BLaER1 treated with 17β-estradiol and CSF1 and Interleukin-3, amounts not matched to agents 10 nM and 100 nM (cell line): ENCODE measurements around the gene ANKRD33.

ENCODE experiments used
- H3K27ac ChIP-seq, 11 experiments: shearing (Covaris generic); formaldehyde crosslinking; 2 replicates each; pipeline ENCODE4 v1.8.1; 2022
- H3K27me3 ChIP-seq, 11 experiments: shearing (Covaris generic); formaldehyde crosslinking; 2 replicates each; pipeline ENCODE4 v1.8.1; 2022
- H3K36me3 ChIP-seq, 11 experiments: shearing (Covaris generic); formaldehyde crosslinking; 2 replicates each; pipeline ENCODE4 v1.8.1; 2022
- H3K4me1 ChIP-seq, 10 experiments: shearing (Covaris generic); formaldehyde crosslinking; 2 replicates each; pipeline ENCODE4 v1.8.1; 2022
- H3K4me2 ChIP-seq, 11 experiments: shearing (Covaris generic); formaldehyde crosslinking; 2 replicates each; pipeline ENCODE4 v1.8.1; 2022
- H3K4me3 ChIP-seq, 10 experiments: shearing (Covaris generic); formaldehyde crosslinking; 2 replicates each; pipeline ENCODE4 v1.8.1; 2022
- H3K9ac ChIP-seq, 11 experiments: shearing (Covaris generic); formaldehyde crosslinking; 2 replicates each; pipeline ENCODE4 v1.8.1; 2022
- H3K9me3 ChIP-seq, 11 experiments: shearing (Covaris generic); formaldehyde crosslinking; replicated peaks in 1 of 11; 2 replicates each; pipeline ENCODE4 v1.8.1; 2022
- H4K20me1 ChIP-seq, 11 experiments: shearing (Covaris generic); formaldehyde crosslinking; 2 replicates each; pipeline ENCODE4 v1.8.1; 2022
- Cebpa-rat ChIP-seq, 11 experiments: shearing (Covaris generic); IDR thresholded peaks; 2 replicates each; pipeline ENCODE4 v1.8.1; 2022

The ANKRD33 gene

GRCh38 chr12:51846911-51847642, 40.8 kb upstream of the ANKRD33 start:
- Histone ChIP-seq H3K4me3 (peak overlapping the region; percentile 51 to 75 (median 60)), H3K9ac (peak overlapping the region; percentile 58 to 75 (median 67); a peak in 20 of 22 replicates), H4K20me1 (no peaks in the 10 kb centered on the region; a peak in 1 of 22 replicates), H3K27ac (peak overlapping the region in 7 of 11 experiments; percentile 23 to 57 (median 47); a peak in 9 of 22 replicates), H3K4me2 (peak overlapping the region; percentile 92 to 100 (median 99)), H3K36me3 (no peaks in the 10 kb centered on the region), H3K27me3 (peaks cover 23 to 38% (median 32%) of the 10 kb centered on the region in 11 experiments), H3K4me1 (peaks cover 39 to 71% (median 51%) of the 10 kb centered on the region in 10 experiments), H3K9me3 (no peaks in the 10 kb centered on the region)
- TF ChIP-seq Cebpa-rat (IDR thresholded peaks at IDR 0.05): no peak

DNA sequence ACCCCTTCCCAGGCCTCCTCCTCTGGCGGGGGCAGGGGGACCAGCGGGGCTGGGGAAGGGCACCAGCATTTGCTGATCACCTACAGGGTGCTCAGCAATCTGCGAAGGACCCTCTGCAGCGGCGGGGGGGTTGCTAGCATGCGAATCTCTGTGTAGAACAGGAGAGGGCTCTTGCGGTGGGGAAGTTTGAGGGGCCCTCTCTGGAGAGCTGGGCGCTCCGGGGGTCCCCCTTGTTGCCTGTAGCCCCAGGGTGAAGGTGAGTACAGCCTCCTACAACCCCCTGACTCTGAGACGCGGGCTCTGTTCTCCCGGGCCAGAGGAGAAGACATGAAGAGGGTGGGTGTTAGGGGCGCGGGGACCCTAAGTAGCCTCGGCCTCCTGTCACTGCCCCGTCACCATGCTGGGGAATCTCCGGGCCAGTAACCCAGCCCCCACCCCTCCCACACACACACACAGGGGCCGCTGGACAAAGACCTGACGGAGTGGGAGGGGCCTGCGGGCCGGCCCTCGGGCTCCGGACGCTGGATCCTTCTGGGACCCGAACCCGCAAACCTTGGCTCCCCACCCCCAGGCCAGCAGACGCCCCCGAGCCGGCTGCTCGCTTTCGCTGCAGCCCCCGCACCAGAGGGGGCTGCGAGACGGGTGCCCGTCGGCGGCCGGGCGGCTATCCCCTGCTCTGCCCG, 40.1 kb upstream of the ANKRD33 start:
- Histone ChIP-seq H4K20me1 (no peaks in the 10 kb centered on the region; a peak in 1 of 22 replicates), H3K9ac (peak overlapping the region in 3 of 11 experiments; percentile 29 to 38 (median 36); a peak in 5 of 22 replicates), H3K4me1 (peaks cover 40 to 78% (median 58%) of the 10 kb centered on the region in 10 experiments), H3K9me3 (no peaks in the 10 kb centered on the region), H3K4me3 (peak overlapping the region in 7 of 10 experiments; percentile 24 to 75 (median 58); a peak in 10 of 20 replicates), H3K36me3 (no peaks in the 10 kb centered on the region), H3K27me3 (peaks cover 23 to 38% (median 32%) of the 10 kb centered on the region in 11 experiments), H3K27ac (no peak overlapping the region), H3K4me2 (peak overlapping the region; percentile 32 to 100 (median 98); a peak in 21 of 22 replicates)
- TF ChIP-seq Cebpa-rat (IDR thresholded peaks at IDR 0.05): no peak

DNA sequence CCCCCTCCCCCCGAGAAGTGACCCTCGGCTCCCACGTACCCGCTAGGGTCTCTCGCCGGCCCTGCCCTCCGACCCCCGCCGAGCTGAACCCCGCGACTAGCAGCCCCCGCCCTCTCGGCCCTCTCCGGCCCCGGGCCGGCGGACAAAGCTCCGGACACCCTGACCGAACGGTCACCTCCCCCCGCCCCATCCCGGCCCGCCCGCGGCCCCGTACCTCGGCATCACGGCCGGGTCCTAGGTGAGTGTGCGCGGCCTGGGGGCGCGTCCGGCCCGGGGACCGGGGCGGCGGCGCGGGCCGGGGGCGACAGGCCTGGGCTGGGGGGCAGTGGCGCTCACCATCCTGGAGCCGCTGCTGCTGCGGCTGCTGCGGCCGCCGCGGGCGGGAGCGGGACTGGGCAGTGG, 39.6 kb upstream of the ANKRD33 start, which contains the start of gene FIGNL2:
Gene FIGNL2, minus strand, starts transcription at position 393 of the 402 bp plus-strand sequence. CDS start 26,305 bp downstream, outside the sequence.
- H3K4me1 ChIP-seq: peaks cover 40 to 84% (median 63%) of the 10 kb centered on the region in 10 experiments
- no peaks in the 10 kb centered on the region; a peak in 1 of 22 replicates for H4K20me1 ChIP-seq
- no peak within 1 kb of the TSS for H3K27ac ChIP-seq
- peak within 1 kb of the TSS in 3 of 11 experiments; percentile 29 to 38 (median 36); a peak in 5 of 22 replicates for H3K9ac ChIP-seq
- H3K9me3 ChIP-seq: no peaks in the 10 kb centered on the region
- H3K4me3 ChIP-seq: peak within 1 kb of the TSS in 7 of 10 experiments; percentile 24 to 75 (median 58); a peak in 10 of 20 replicates
- H3K27me3 ChIP-seq: peaks cover 23 to 38% (median 32%) of the 10 kb centered on the region in 11 experiments
- TF ChIP-seq Cebpa-rat (IDR thresholded peaks at IDR 0.05): no peak
- peak within 1 kb of the TSS; percentile 32 to 100 (median 98) for H3K4me2 ChIP-seq
- no peaks in the 10 kb centered on the region for H3K36me3 ChIP-seq

DNA sequence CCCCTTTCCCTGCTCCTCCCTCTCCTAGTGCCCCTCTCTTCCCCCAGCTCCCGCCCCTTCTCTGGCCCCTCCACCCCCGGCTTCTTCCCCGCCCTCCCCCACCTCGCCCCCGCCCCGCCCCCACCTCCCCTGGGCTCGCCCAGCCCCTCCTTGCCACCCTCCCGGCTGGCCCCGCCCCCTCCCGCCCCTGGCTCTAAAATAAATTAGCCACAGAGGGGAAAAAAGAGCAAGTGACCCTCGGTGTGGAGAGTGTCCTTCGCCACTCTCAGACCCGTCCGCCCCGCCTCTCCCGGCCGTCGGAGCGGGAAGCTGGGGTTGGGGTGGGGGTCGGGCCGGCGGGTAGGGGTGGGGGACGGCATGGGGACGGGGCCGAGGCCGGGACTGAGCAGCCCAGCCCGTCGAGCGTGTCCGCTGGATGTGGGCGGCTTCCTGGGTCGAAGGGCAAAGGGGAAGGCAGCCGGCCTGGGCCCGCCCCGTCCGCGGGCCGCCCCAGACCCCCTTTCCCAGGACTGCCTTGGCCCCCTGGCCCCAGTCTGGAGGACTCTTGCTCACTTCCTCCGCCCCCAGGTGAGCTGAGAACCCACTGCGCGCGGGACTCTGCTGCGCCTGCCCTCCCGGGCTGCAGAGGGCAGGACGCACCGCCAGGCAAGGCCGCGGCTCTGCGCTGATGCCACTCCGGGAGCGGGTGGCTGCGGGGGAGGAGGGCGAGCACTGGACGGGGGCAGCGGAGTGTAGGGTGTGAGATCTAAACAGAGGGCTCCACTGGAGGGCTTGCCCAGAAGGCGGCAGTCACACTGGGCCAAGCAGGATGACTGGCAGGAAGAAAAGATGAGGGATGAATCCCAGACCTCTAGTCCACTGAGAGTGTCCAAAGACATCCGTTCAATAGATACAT, 38.8 kb upstream of the ANKRD33 start:
- no peaks in the 10 kb centered on the region for H3K9me3 ChIP-seq
- peaks cover 40 to 84% (median 64%) of the 10 kb centered on the region in 10 experiments for H3K4me1 ChIP-seq
- TF ChIP-seq Cebpa-rat (IDR thresholded peaks at IDR 0.05): no peak
- H3K4me2 ChIP-seq: peak overlapping the region in 7 of 11 experiments; percentile 6 to 96 (median 86); a peak in 10 of 22 replicates
- H3K36me3 ChIP-seq: no peaks in the 10 kb centered on the region
- H3K27me3 ChIP-seq: peaks cover 23 to 38% (median 32%) of the 10 kb centered on the region in 11 experiments
- H4K20me1 ChIP-seq: no peaks in the 10 kb centered on the region; a peak in 1 of 22 replicates
- H3K4me3 ChIP-seq: no peak overlapping the region
- H3K27ac ChIP-seq: no peak overlapping the region
- H3K9ac ChIP-seq: no peak overlapping the region

GRCh38 chr12:51850081-51850964, 37.6 kb upstream of the ANKRD33 start:
- no peak for TF ChIP-seq Cebpa-rat (IDR thresholded peaks at IDR 0.05)
- no peak overlapping the region for H3K4me3 ChIP-seq
- no peaks in the 10 kb centered on the region; a peak in 1 of 22 replicates for H4K20me1 ChIP-seq
- peak overlapping the region; percentile 66 to 96 (median 84) for H3K4me2 ChIP-seq
- peaks cover 40 to 75% (median 64%) of the 10 kb centered on the region in 10 experiments for H3K4me1 ChIP-seq
- peak overlapping the region in 1 of 11 experiments; percentile 22; a peak in 1 of 22 replicates for H3K9ac ChIP-seq
- H3K36me3 ChIP-seq: no peaks in the 10 kb centered on the region
- H3K9me3 ChIP-seq: no peaks in the 10 kb centered on the region
- H3K27ac ChIP-seq: peak overlapping the region in 2 of 11 experiments; percentile 4 to 29; a peak in 3 of 22 replicates
- peaks cover 21 to 38% (median 32%) of the 10 kb centered on the region in 11 experiments for H3K27me3 ChIP-seq

GRCh38 chr12:51850965-51851299, 37.0 kb upstream of the ANKRD33 start:
- 0 out of 20 replicates have a peak overlapping the region, but pooled peaks of 1 of the 10 experiments have one; percentile 9 for H3K4me3 ChIP-seq
- no peaks in the 10 kb centered on the region for H3K36me3 ChIP-seq
- peak overlapping the region; percentile 66 to 96 (median 84) for H3K4me2 ChIP-seq
- peaks cover 40 to 71% (median 63%) of the 10 kb centered on the region in 10 experiments for H3K4me1 ChIP-seq
- TF ChIP-seq Cebpa-rat (IDR thresholded peaks at IDR 0.05): no peak
- peak overlapping the region in 3 of 11 experiments; percentile 4 to 29 (median 28); a peak in 4 of 22 replicates for H3K27ac ChIP-seq
- no peaks in the 10 kb centered on the region; a peak in 1 of 22 replicates for H4K20me1 ChIP-seq
- H3K27me3 ChIP-seq: peaks cover 21 to 38% (median 32%) of the 10 kb centered on the region in 11 experiments
- H3K9me3 ChIP-seq: no peaks in the 10 kb centered on the region
- peak overlapping the region in 2 of 11 experiments; percentile 21 to 22; a peak in 1 of 22 replicates for H3K9ac ChIP-seq

DNA sequence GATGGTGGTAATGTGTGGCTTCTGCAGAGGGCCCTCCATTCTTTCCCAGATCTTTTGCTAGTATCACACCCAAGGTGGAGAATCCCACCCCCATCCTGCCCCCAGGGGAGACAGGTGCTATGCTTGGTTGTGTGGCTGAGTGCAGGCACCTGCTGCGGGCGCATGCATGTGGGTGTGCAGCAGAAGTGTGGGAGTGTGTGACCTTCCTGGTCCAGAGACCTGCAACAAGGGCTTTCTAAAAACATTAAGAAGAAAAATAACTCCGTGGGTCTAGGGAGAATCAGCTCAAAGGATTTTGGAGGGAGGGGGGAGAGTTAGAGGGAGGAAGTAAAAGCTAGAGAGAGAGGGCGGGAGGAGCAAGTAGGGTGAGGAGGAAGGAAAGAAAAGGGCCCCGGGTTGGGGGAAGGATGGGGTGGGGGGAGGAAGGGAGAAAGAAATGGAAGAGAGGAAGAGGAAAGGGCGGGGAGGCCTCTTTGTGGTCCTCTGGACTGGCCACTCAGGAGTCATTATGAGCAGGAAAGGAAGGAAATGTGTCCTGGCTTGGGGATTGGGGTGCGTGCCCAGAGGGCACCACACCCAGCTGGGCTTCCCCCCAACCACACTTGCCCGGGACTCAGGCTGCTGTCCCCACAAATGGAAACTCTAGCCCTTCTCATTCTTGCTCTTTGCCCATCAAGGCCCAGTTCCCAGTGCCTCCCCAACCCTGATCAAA, 36.3 kb upstream of the ANKRD33 start:
- H4K20me1 ChIP-seq: no peaks in the 10 kb centered on the region; a peak in 1 of 22 replicates
- H3K9me3 ChIP-seq: no peaks in the 10 kb centered on the region
- peak overlapping the region in 2 of 11 experiments; percentile 21 to 22; a peak in 3 of 22 replicates for H3K9ac ChIP-seq
- peak overlapping the region in 8 of 11 experiments; percentile 2 to 67 (median 41); a peak in 13 of 22 replicates for H3K27ac ChIP-seq
- H3K4me1 ChIP-seq: peaks cover 33 to 65% (median 57%) of the 10 kb centered on the region in 10 experiments
- no peaks in the 10 kb centered on the region for H3K36me3 ChIP-seq
- TF ChIP-seq Cebpa-rat (IDR thresholded peaks at IDR 0.05): no peak
- H3K4me3 ChIP-seq: 0 out of 20 replicates have a peak overlapping the region, but pooled peaks of 2 of the 10 experiments have one; percentile 9 to 17
- H3K27me3 ChIP-seq: peaks cover 14 to 31% (median 26%) of the 10 kb centered on the region in 11 experiments
- H3K4me2 ChIP-seq: peak overlapping the region; percentile 66 to 96 (median 84)
